Fibroblast of pulmonary artery (primary cell): ENCODE measurements around the gene GPN2.
"Not testable (repeated sequence)": the region's sequence is repeated elsewhere in the genome, so short reads cannot be mapped to it uniquely, and the experiment has no call there.

Experiments used
- DNase-seq: peaks from one replicate; pipeline ENCODE4 v3.0.0-alpha.2; 2010; ENCODE audit warnings: low read depth
- H3K4me3 ChIP-seq: replicated peaks from 2 replicates; pipeline ENCODE4 v1.5.1; 2011; ENCODE audit warnings: low read depth, mild to moderate bottlenecking, control low read depth, low read length, moderate library complexity
- CTCF ChIP-seq: IDR thresholded peaks from 2 replicates; pipeline ENCODE4 v1.5.1; 2011; ENCODE audit warnings: mild to moderate bottlenecking, control low read depth, low read length, inconsistent platforms; ENCODE audit errors: missing control alignments

The GPN2 gene

GRCh38 chr1:26887125-26887524, 3.0 kb downstream of the GPN2 start:
- peak; percentile 63 for DNase-seq
- TF ChIP-seq CTCF = peak; percentile 64
- H3K4me3 ChIP-seq = no peak overlapping the region

GRCh38 chr1:26882696-26883463, 7.2 kb downstream of the GPN2 start:
- TF ChIP-seq CTCF = no peak
- DNase-seq = no peak
- H3K4me3 ChIP-seq = no peak overlapping the region

- not testable (repeated sequence) for H3K4me3 ChIP-seq, DNase-seq
Measured at GRCh38 chr1:26881611-26882010, 8.5 kb downstream of the GPN2 start.

GRCh38 chr1:26879793-26880192, 10.3 kb downstream of the GPN2 start:
- no peak overlapping the region for H3K4me3 ChIP-seq
- DNase-seq = no peak
- no peak for TF ChIP-seq CTCF

GRCh38 chr1:26877326-26877725, 12.8 kb downstream of the GPN2 start:
- no peak for TF ChIP-seq CTCF
- DNase-seq = no peak
- H3K4me3 ChIP-seq = no peak overlapping the region

GRCh38 chr1:26874896-26875295, 15.2 kb downstream of the GPN2 start:
- no peak for TF ChIP-seq CTCF
- DNase-seq = no peak
- H3K4me3 ChIP-seq = no peak overlapping the region

GRCh38 chr1:26873097-26873496, 17.0 kb downstream of the GPN2 start:
- DNase-seq, H3K4me3 ChIP-seq: not testable (repeated sequence)

- H3K4me3 ChIP-seq = peak overlapping the region; percentile 65
- TF ChIP-seq CTCF = no peak
- peak; percentile 97 for DNase-seq
Measured at GRCh38 chr1:26864610-26865480, 25.2 kb downstream of the GPN2 start.
